ENCODE data around the gene FMNL1.

FMNL1 gene

DNA sequence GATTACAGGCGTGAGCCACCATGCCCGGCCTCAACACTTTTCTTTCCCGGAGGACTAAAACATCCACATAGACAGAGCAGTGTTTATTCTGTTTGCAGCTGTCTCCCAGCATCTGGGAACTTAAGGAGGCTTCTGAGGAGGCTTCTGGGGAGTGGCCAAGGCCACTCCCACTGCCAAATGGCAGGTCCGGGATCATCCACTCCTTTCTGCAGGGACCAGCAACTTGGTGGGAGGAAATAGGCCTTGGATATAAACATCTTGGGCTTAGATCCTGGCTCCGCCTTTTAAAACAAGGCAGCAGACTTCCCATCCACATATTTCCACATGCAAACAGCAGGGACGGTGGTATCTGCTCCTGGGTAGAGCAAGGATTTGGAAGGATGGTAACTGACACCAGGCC lies 54.3 kb downstream of the FMNL1 start:
- in situ Hi-C loops (cut with HindIII; ENCODE audit: low sequenced_read_pairs), result no loop called here
- no peak overlapping the region for H3K4me3 ChIP-seq (ENCODE audit: low read depth, low read length)
- DNase-seq (ENCODE audit: low read depth, low spot score), result peak; percentile 37
- TF ChIP-seq CTCF (IDR thresholded peaks at IDR 0.05; ENCODE audit: low read depth, low read length), result no peak

GRCh38 chr17:45277216-45277849 lies 55.6 kb downstream of the FMNL1 start:
- DNase-seq (ENCODE audit: low read depth, low spot score), result peak; percentile 93
- in situ Hi-C loops (cut with HindIII; ENCODE audit: low sequenced_read_pairs), result no loop called here
- TF ChIP-seq CTCF (IDR thresholded peaks at IDR 0.05; ENCODE audit: low read depth, low read length), result peak; percentile 89
- no peak overlapping the region for H3K4me3 ChIP-seq (ENCODE audit: low read depth, low read length)

DNA sequence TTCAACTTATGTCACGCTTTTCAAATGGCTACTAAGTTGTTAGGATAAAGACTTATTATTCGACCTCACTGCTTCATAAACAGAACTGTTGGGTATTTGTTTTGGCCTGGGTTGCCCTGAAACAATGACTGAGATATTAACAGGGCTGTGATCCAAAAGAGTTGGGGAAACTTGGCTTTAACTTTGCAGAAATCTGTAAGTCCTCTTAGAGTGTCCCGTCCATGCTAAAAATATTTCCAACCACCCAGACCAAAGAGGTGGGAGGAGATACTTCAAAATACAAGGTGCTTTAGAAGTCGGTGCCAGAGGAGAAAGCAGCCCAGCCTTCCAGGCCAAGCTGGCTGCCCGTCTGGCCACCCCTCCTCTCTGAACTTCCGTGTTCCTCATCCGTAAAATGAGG lies 56.3 kb downstream of the FMNL1 start:
- DNase-seq (ENCODE audit: low read depth, low spot score), result peak; percentile 73
- in situ Hi-C loops (cut with HindIII; ENCODE audit: low sequenced_read_pairs), result no loop called here
- TF ChIP-seq CTCF (IDR thresholded peaks at IDR 0.05; ENCODE audit: low read depth, low read length), result no peak
- no peak overlapping the region for H3K4me3 ChIP-seq (ENCODE audit: low read depth, low read length)

- no peak for TF ChIP-seq CTCF (IDR thresholded peaks at IDR 0.05; ENCODE audit: low read depth, low read length)
- in situ Hi-C loops (cut with HindIII; ENCODE audit: low sequenced_read_pairs), result no loop called here
- no peak for DNase-seq (ENCODE audit: low read depth, low spot score)
- no peak overlapping the region for H3K4me3 ChIP-seq (ENCODE audit: low read depth, low read length)
Measured at GRCh38 chr17:45279898-45280297, 58.2 kb downstream of the FMNL1 start.

DNA sequence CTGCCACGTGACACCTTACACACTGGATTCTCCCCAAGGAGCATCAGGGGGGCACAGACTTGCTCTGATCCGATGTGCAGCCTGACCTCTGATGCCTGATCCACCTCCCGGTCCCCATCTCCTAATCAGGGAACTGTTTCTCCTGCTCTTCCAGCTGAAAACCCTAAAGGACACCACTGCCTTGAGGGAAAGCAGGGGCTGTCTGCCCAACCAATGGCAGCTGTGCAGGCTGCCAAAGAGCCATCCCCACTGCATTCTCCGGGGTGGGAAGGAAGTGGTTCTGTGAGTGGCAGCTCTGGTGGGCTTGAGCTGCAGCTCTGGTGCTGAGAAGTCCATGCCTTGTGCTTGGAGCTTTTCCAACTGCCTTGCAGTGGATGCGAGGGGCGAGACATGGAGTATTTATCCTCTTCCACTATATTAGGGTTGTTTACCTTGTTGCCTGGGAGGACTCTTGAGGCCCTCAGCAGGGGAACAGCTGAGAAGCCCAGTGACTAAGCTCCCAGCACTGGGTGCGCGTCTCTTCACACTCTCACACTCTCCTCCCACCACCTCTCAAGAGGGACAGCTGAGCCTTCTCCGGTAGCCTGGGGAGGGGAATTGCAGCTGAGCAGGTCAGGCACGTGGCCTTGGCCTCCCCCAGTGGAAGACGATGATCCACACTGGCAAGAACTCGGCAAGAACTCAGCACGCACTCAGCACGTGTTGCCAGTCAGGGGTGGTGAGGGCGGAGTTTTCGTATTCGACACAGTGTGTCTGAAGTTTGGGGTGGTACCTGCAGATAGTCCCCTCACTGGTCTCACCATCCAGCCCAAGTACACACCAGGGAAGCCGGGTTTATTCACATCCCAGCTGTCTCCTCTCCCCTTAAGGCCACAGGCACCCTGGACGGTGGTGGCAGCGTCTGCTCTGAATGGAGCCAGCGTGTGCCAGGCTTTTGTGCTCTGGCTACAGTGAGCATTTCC lies 61.3 kb downstream of the FMNL1 start:
- DNase-seq (ENCODE audit: low read depth, low spot score), result peak; percentile 89
- TF ChIP-seq CTCF (IDR thresholded peaks at IDR 0.05; ENCODE audit: low read depth, low read length), result no peak
- in situ Hi-C loops (cut with HindIII; ENCODE audit: low sequenced_read_pairs), result no loop called here
- H3K4me3 ChIP-seq (ENCODE audit: low read depth, low read length), result no peak overlapping the region

- TF ChIP-seq CTCF (IDR thresholded peaks at IDR 0.05; ENCODE audit: low read depth, low read length), result no peak
- DNase-seq (ENCODE audit: low read depth, low spot score), result no peak
- in situ Hi-C loops (cut with HindIII; ENCODE audit: low sequenced_read_pairs), result no loop called here
- no peak overlapping the region for H3K4me3 ChIP-seq (ENCODE audit: low read depth, low read length)
Measured at GRCh38 chr17:45283711-45284110, 62.0 kb downstream of the FMNL1 start.

Data from astrocyte of the spinal cord (primary cell).